ENCODE data around the gene IGHMBP2. TPM values are rescaled to one million over a fixed set of nuclear protein-coding genes. Genes with fewer than 3 reads are reported as not detected.

The IGHMBP2 gene
- total RNA-seq, 1 experiment from 2014 or later, result 48.7 TPM

- peaks cover 44% of the 10 kb centered on the region for H3K36me3 ChIP-seq (ENCODE audit: insufficient read depth, low read length, poor library complexity, severe bottlenecking)
- intact Hi-C loops (cut with micrococcal nuclease; ENCODE audit: unreplicated experiment), result no loop called here
- H3K4me1 ChIP-seq (ENCODE audit: insufficient read depth, low read length, poor library complexity, severe bottlenecking), result no peaks in the 10 kb centered on the region
- POLR2A ChIA-PET (ENCODE audit: low non-redundant PET), result no interaction called here
- H3K27me3 ChIP-seq (replicated peaks; ENCODE audit: insufficient read depth, low read depth, low read length, poor library complexity), result no peaks in the 10 kb centered on the region
- TF ChIP-seq CTCF (conservative IDR thresholded peaks at IDR 0.05; ENCODE audit: low read depth, low read length) (no peak), EZH2 (IDR thresholded peaks at IDR 0.05; ENCODE audit: borderline replicate concordance, low read depth, low read length, poor library complexity, severe bottlenecking) (no peak)
- H3K27ac ChIP-seq (ENCODE audit: low read depth, low read length, poor library complexity, severe bottlenecking), result no peak overlapping the region
- CTCF ChIA-PET, result no interaction called here
- H3K9me3 ChIP-seq (ENCODE audit: low read depth, low read length, poor library complexity, severe bottlenecking), result no peaks in the 10 kb centered on the region
- BruUV-seq (replicated peaks), result no TSS peak
- no peak for DNase-seq (ENCODE audit: low spot score)
- no peak overlapping the region for H3K4me3 ChIP-seq (ENCODE audit: low read depth, low read length, poor library complexity, severe bottlenecking)
Measured at GRCh38 chr11:68936358-68936636, 32.6 kb downstream of the IGHMBP2 start.

GRCh38 chr11:68936676-68937620, 33.3 kb downstream of the IGHMBP2 start:
- intact Hi-C loops (cut with micrococcal nuclease; ENCODE audit: unreplicated experiment), result no loop called here
- no peak overlapping the region for H3K4me3 ChIP-seq (ENCODE audit: low read depth, low read length, poor library complexity, severe bottlenecking)
- ChIA-PET POLR2A (ENCODE audit: low non-redundant PET) (no interaction called here), CTCF (no interaction called here)
- H3K36me3 ChIP-seq (ENCODE audit: insufficient read depth, low read length, poor library complexity, severe bottlenecking), result peaks cover 44% of the 10 kb centered on the region
- no TSS peak for BruUV-seq (replicated peaks)
- no peaks in the 10 kb centered on the region for H3K9me3 ChIP-seq (ENCODE audit: low read depth, low read length, poor library complexity, severe bottlenecking)
- H3K4me1 ChIP-seq (ENCODE audit: insufficient read depth, low read length, poor library complexity, severe bottlenecking), result no peaks in the 10 kb centered on the region
- no peak for DNase-seq (ENCODE audit: low spot score)
- H3K27ac ChIP-seq (ENCODE audit: low read depth, low read length, poor library complexity, severe bottlenecking), result no peak overlapping the region
- no peak for TF ChIP-seq CTCF (conservative IDR thresholded peaks at IDR 0.05; ENCODE audit: low read depth, low read length)
- no peak for TF ChIP-seq EZH2 (IDR thresholded peaks at IDR 0.05; ENCODE audit: borderline replicate concordance, low read depth, low read length, poor library complexity, severe bottlenecking)
- no peaks in the 10 kb centered on the region for H3K27me3 ChIP-seq (replicated peaks; ENCODE audit: insufficient read depth, low read depth, low read length, poor library complexity)

- H3K36me3 ChIP-seq (ENCODE audit: insufficient read depth, low read length, poor library complexity, severe bottlenecking), result peaks cover 44% of the 10 kb centered on the region
- CTCF ChIA-PET, result no interaction called here
Measured at GRCh38 chr11:68938088-68938487, 34.4 kb downstream of the IGHMBP2 start.

More at GRCh38 chr11:68938088-68938487, 34.4 kb downstream of the IGHMBP2 start:
- Histone ChIP-seq H3K27ac (ENCODE audit: low read depth, low read length, poor library complexity, severe bottlenecking) (no peak overlapping the region), H3K4me3 (ENCODE audit: low read depth, low read length, poor library complexity, severe bottlenecking) (no peak overlapping the region), H3K27me3 (replicated peaks; ENCODE audit: insufficient read depth, low read depth, low read length, poor library complexity) (no peaks in the 10 kb centered on the region), H3K4me1 (ENCODE audit: insufficient read depth, low read length, poor library complexity, severe bottlenecking) (no peaks in the 10 kb centered on the region), H3K9me3 (ENCODE audit: low read depth, low read length, poor library complexity, severe bottlenecking) (no peaks in the 10 kb centered on the region)
- POLR2A ChIA-PET (ENCODE audit: low non-redundant PET), result no interaction called here
- no peak for DNase-seq (ENCODE audit: low spot score)
- no TSS peak for BruUV-seq (replicated peaks)
- intact Hi-C loops (cut with micrococcal nuclease; ENCODE audit: unreplicated experiment), result no loop called here
- TF ChIP-seq CTCF (conservative IDR thresholded peaks at IDR 0.05; ENCODE audit: low read depth, low read length) (no peak), EZH2 (IDR thresholded peaks at IDR 0.05; ENCODE audit: borderline replicate concordance, low read depth, low read length, poor library complexity, severe bottlenecking) (no peak)
